Keratinocyte (primary cell): ENCODE results near the gene TRMT5. TPM values are rescaled to one million over a fixed set of nuclear protein-coding genes. Genes with fewer than 3 reads are reported as not detected.
A peak's percentile ranks its signal among the peaks of the same experiment; 100 is the strongest.

ENCODE experiments used
- DNase-seq: peaks from one replicate; pipeline ENCODE4 v3.0.0-alpha.2; 2011; ENCODE audit warnings: low read depth, missing footprints, low spot score
- FAIRE-seq: peaks from 2 replicates; lab custom pipeline; 2011; peaks lifted over from hg19 to GRCh38; lab: Jason Lieb, UNC
- H2AFZ ChIP-seq: 2 replicates; pipeline ENCODE4 v1.6.0; 2012; ENCODE audit warnings: low read length, control low read depth, inconsistent platforms; ENCODE audit not compliant: control insufficient read depth
- H3K27ac ChIP-seq: 2 replicates; pipeline ENCODE4 v1.5.1; 2011; ENCODE audit warnings: low read length; ENCODE audit not compliant: control insufficient read depth, insufficient read depth
- H3K27me3 ChIP-seq: 3 replicates; pipeline ENCODE4 v1.6.0; 2011; ENCODE audit warnings: low read length; ENCODE audit not compliant: control insufficient read depth, insufficient read depth; ENCODE audit errors: extremely low read depth
- H3K36me3 ChIP-seq, 2 experiments: 2 replicates in 1 of 2; 3 replicates in 1 of 2; pipeline ENCODE4 v1.5.1; 2011; ENCODE audit warnings: low read length in 2 of 2, mild to moderate bottlenecking in 1 of 2; ENCODE audit not compliant: control insufficient read depth in 2 of 2, insufficient read depth in 2 of 2; ENCODE audit errors: extremely low read depth in 1 of 2
- H3K4me1 ChIP-seq: 3 replicates; pipeline ENCODE4 v1.5.1; 2011; ENCODE audit warnings: low read length; ENCODE audit not compliant: control insufficient read depth, insufficient read depth; ENCODE audit errors: extremely low read depth
- H3K4me2 ChIP-seq: 3 replicates; pipeline ENCODE4 v1.6.0; 2011; ENCODE audit warnings: low read depth, low read length; ENCODE audit not compliant: control insufficient read depth, insufficient read depth; ENCODE audit errors: extremely low read depth
- H3K4me3 ChIP-seq, 3 experiments: fragments of 200-600 bp in 1 of 3; sonication (generic) in 1 of 3; 2 replicates in 2 of 3; 3 replicates in 1 of 3; pipeline ENCODE4 v1.5.1; 2011 to 2016; ENCODE audit warnings: low read length in 3 of 3, mild to moderate bottlenecking in 3 of 3, control low read depth in 2 of 3, inconsistent platforms in 1 of 3, low read depth in 1 of 3, mixed read lengths in 1 of 3, mixed run types in 1 of 3, moderate library complexity in 1 of 3; ENCODE audit not compliant: control insufficient read depth in 2 of 3, insufficient read depth in 2 of 3; ENCODE audit errors: extremely low read depth in 1 of 3
- H3K79me2 ChIP-seq: 2 replicates; pipeline ENCODE4 v1.6.0; 2012; ENCODE audit warnings: low read length; ENCODE audit not compliant: control insufficient read depth, insufficient read depth
- H3K9ac ChIP-seq: 3 replicates; pipeline ENCODE4 v1.6.0; 2011; ENCODE audit warnings: low read length; ENCODE audit not compliant: control insufficient read depth, insufficient read depth; ENCODE audit errors: extremely low read depth
- H3K9me1 ChIP-seq: 3 replicates; pipeline ENCODE4 v1.6.0; 2011; ENCODE audit warnings: low read length; ENCODE audit not compliant: control insufficient read depth, insufficient read depth; ENCODE audit errors: extremely low read depth
- H3K9me3 ChIP-seq: 2 replicates; pipeline ENCODE4 v1.5.1; 2012; ENCODE audit warnings: low read depth, low read length; ENCODE audit not compliant: control insufficient read depth
- H4K20me1 ChIP-seq: 3 replicates; pipeline ENCODE4 v1.6.0; 2011; ENCODE audit warnings: low read length; ENCODE audit not compliant: control insufficient read depth, insufficient read depth; ENCODE audit errors: extremely low read depth
- CTCF ChIP-seq, 3 experiments: IDR thresholded peaks in 1 of 3; conservative IDR thresholded peaks in 1 of 3; optimal IDR thresholded peaks in 1 of 3; 2 replicates in 2 of 3; 3 replicates in 1 of 3; pipeline versions ENCODE3 to v1.5.1; 2011; ENCODE audit warnings: low read length in 3 of 3, mild to moderate bottlenecking in 3 of 3, moderate library complexity in 2 of 3, control low read depth in 1 of 3, inconsistent platforms in 1 of 3; ENCODE audit not compliant: insufficient read depth in 2 of 3; ENCODE audit errors: extremely low read depth in 1 of 3
- EZH2 ChIP-seq: IDR thresholded peaks from one replicate; pipeline ENCODE4 v1.6.1; 2012; ENCODE audit warnings: inconsistent platforms, mild to moderate bottlenecking, low read length, moderate library complexity
- dilution Hi-C: fragments of 300-500 bp; cut with MboI; formaldehyde crosslinking; loops from one replicate; pipeline ENCODE4 v1.7.0; 2020; ENCODE audit warnings: low sequenced_read_pairs; ENCODE audit not compliant: extremely low pct_ligation_motif_present
- polyA plus RNA-seq, 5 experiments: library from polyadenylated mRNA; depleted of rRNA in 3 of 5; stranded (reverse) in 3 of 5; stranded (forward) in 1 of 5; unstranded in 1 of 5; fragments of >200 nt; gene quantifications; 1 replicate in 1 of 5; 2 replicates in 3 of 5; 3 replicates in 1 of 5; pipeline versions ENCODE4 v1.2.1 to v1.2.3, GENCODE V29; 2011 to 2012; ENCODE audit warnings: missing spikeins in 2 of 5, low read depth in 1 of 5, low replicate concordance in 1 of 5

Gene TRMT5
- polyA plus RNA-seq, 1 donor (not counting 4 experiments of a cell fraction or from before 2014, with no cell fraction given) = 13.8 TPM

DNA sequence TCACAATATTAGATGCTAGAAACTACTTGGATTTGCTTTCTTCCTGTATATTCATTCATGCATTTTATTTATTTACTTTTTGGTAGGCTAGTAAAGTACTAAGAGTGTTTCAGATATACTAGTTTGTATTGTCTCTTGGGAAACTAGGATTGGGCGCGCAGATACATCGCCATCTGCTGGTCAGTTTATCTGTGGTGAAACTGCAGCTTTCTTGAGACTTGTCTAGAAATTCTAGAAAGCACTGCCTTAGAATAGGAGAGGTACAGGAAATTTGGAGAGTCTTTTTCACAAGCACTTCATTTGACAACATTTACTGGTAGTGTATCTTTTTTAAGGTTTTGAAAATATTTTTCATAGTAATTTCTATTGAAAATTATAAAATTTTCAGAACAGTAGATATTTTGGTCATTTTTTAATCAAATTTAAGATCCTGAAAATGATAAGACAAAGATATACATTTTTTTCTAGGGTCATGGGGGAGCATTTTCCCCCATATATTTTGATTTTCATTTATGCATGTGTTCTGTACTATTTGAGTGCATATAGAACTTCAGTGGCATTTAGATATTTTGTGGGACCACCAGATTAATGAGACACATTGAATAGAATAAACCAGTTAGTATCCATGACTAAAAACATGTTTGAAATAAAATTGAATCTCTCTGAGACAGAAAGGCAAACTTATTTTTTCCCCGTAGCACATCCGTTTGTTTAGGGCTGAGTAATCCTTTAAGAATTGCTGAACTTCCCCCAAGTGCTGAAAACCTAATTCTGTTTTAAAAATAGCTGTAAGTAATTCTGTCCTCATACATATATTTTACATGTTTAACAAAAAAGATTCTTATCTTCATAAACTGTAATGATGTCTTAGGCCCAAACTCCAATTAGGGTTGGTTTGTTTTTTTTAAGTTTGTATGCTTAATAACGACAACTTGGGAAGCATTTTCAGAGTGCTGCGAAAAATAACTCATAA is 44.7 kb upstream of the TRMT5 start:
- dilution Hi-C loops = no loop called here
- H3K36me3 ChIP-seq = no peaks in the 10 kb centered on the region
- H3K9me1 ChIP-seq = no peaks in the 10 kb centered on the region
- no peak overlapping the region for H3K4me2 ChIP-seq
- H4K20me1 ChIP-seq = no peaks in the 10 kb centered on the region
- FAIRE-seq = peak; percentile 77
- H3K4me1 ChIP-seq = peaks cover 3% of the 10 kb centered on the region
- no peaks in the 10 kb centered on the region for H3K79me2 ChIP-seq
- peak; percentile 5 for DNase-seq
- H3K27ac ChIP-seq = no peak overlapping the region
- no peak overlapping the region for H3K9ac ChIP-seq
- no peak overlapping the region for H3K4me3 ChIP-seq
- no peaks in the 10 kb centered on the region for H3K9me3 ChIP-seq
- H3K27me3 ChIP-seq = no peaks in the 10 kb centered on the region
- no peak overlapping the region for H2AFZ ChIP-seq
- peak; percentile 69 to 74 (median 71) for TF ChIP-seq CTCF (optimal IDR thresholded peaks at IDR 0.05 in 1 of 3, IDR thresholded peaks at IDR 0.05 in 1 of 3, conservative IDR thresholded peaks at IDR 0.05 in 1 of 3; ENCODE audit: extremely low read depth in 1 of 3, insufficient read depth in 2 of 3, low read length in 3 of 3)
- TF ChIP-seq EZH2 = no peak

- no peak for FAIRE-seq
- H3K27me3 ChIP-seq = no peaks in the 10 kb centered on the region
- no peak overlapping the region for H2AFZ ChIP-seq
- no peak for DNase-seq
- no peaks in the 10 kb centered on the region for H3K9me1 ChIP-seq
- no peaks in the 10 kb centered on the region for H3K36me3 ChIP-seq
- no peak for TF ChIP-seq CTCF (optimal IDR thresholded peaks at IDR 0.05 in 1 of 3, IDR thresholded peaks at IDR 0.05 in 1 of 3, conservative IDR thresholded peaks at IDR 0.05 in 1 of 3; ENCODE audit: extremely low read depth in 1 of 3, insufficient read depth in 2 of 3, low read length in 3 of 3)
- no peak overlapping the region for H3K9ac ChIP-seq
- H3K4me1 ChIP-seq = no peaks in the 10 kb centered on the region
- H4K20me1 ChIP-seq = no peaks in the 10 kb centered on the region
- H3K4me3 ChIP-seq = no peak overlapping the region
- H3K27ac ChIP-seq = no peak overlapping the region
- H3K9me3 ChIP-seq = no peaks in the 10 kb centered on the region
- H3K4me2 ChIP-seq = no peak overlapping the region
- no peaks in the 10 kb centered on the region for H3K79me2 ChIP-seq
- dilution Hi-C loops = no loop called here
Measured at GRCh38 chr14:61019537-61019936, 38.7 kb upstream of the TRMT5 start.
